CD4-positive, alpha-beta T cell treated with Interleukin-17A for 1 hour (primary cell): ENCODE results near the gene SLC66A2.
"Not testable (repeated sequence)": the region's sequence is repeated elsewhere in the genome, so short reads cannot be mapped to it uniquely, and the experiment has no call there.

Experiments
- DNase-seq: peaks from one replicate; pipeline ENCODE4 v3.0.0-alpha.2; 2020

Gene SLC66A2

DNA sequence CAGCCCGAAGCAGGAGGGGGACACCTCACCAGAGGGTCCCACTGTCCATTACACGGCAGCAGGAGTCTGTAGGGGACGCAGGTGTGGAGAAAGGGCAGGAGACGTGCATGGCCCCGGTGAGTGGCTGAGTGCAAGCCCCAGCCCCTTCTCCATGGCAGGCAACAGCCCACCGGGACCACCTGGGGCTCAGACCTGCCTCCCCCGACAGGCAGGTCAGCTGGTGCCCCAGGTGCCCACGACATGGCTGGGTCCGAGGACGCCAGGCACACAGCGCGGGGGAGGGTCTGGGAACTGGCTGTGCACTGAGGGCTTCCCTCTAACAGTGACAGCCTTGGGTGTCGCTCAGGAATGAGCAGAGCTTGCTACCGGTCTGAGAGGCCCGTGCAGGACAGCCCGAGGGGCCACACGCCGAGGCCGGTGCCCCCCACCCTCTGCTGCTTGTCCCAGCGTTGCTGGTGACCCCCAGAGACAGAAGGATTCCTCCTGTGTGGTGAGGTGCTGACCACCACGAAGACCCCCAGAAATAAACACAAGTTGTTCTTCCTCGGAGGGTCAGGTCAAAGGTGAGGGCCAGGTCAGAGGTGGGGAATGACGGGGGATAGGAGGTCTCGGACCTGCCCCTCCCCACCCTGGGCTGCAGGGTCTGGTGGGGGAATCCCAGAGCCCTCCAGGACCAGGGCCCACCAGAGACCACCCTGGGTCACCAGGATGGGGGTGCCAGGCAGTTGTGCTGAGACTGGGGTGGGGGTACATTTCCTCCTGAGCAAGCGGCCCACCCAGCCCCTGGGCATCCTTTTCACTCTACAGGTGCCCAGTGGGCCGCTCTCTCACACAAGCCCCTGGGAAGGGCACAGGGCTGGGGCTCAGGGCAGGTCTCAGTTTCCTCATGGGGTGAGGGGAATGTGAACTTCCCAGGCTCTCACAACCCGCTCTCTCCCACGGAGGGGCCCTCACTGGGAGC, 50.6 kb downstream of the SLC66A2 start:
- DNase-seq, result no peak

DNA sequence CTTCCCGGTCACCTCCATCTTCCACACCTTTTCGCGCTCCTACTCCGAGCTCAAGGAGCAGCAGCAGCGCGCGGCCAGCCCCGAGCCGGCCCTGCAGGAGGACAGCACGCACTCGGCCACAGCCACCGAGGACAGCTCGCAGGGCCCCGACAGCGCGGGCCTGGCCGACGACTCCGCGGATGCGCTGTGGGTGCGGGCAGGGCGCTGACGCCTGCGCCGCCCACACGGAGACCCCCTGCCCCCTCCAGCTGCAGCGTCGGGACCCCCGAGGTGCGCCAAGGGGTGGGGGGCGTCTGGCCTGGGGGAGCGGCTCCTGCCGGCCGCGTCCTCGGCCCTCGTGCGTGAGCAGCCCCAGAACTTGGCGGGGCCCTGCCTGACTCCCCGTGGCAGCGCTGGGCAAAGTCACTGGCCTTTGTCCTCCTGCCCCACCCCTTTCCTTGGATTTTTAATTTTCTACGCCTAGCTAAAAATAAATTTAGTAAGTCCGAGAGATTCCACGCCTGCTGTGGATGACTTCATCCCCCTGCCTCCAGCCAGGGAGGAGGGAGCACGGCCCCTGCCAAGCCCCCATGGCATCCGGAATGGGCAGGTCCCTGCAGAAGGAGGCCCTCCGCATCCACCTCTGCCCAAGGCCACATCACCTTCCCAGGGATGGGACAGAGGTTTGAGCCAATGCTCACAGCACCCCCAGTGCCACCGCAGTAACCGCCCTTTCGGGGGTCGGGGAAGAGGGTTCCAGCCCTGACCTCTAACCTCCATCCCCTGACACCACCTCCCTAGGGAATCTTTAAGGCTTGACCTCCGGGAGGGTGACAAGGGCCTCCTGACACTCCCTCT, 51.6 kb downstream of the SLC66A2 start:
- no peak for DNase-seq

DNA sequence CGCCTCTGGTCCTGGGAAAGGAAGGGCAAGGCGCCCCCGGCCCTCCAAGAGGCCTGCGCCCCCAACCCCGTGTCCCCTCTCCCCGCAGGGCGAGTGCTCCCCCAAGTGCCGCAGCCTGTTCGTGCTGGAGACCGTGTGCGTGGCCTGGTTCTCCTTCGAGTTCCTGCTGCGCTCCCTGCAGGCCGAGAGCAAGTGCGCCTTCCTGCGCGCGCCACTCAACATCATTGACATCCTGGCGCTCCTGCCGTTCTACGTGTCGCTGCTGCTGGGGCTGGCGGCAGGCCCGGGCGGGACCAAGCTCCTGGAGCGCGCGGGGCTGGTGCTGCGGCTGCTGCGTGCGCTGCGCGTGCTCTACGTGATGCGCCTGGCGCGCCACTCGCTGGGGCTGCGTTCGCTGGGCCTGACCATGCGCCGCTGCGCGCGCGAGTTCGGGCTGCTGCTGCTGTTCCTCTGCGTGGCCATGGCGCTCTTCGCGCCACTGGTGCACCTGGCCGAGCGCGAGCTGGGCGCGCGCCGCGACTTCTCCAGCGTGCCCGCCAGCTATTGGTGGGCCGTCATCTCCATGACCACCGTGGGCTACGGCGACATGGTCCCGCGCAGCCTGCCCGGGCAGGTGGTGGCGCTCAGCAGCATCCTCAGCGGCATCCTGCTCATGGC, 52.4 kb downstream of the SLC66A2 start:
- DNase-seq, result no peak

DNA sequence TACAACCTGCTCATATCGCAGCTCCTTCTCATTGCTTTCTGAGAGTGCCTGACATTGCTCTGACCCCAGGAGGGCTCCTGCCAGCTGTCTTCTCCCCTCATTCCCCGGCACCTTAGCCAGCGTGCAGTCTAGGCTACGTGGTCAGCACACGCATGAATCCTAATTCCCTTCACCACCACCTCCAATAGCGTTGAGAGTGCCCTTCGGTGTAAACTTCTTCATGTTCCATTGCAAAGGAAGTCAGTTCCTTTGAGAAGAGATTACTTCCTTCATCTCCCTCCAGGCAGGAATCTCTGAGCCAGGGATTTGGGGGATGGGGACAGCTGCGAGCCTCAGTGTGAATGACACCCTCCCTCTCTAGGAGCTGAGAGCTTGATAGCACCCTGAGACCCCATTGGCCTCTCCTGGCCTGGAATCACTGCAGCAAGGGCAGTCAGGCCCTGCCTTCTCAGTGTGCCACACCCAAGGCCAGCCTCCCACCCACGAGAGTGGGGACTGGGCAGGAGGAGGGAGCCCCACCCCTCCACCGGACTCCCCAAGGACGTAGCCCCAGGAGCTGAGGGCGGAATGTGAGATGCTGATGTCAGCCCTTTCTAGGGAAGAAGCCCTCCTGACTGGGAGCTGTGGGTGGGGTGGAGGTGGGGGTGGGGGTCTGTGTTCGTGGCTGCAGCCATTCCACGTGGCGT, 53.4 kb downstream of the SLC66A2 start:
- no peak for DNase-seq

DNA sequence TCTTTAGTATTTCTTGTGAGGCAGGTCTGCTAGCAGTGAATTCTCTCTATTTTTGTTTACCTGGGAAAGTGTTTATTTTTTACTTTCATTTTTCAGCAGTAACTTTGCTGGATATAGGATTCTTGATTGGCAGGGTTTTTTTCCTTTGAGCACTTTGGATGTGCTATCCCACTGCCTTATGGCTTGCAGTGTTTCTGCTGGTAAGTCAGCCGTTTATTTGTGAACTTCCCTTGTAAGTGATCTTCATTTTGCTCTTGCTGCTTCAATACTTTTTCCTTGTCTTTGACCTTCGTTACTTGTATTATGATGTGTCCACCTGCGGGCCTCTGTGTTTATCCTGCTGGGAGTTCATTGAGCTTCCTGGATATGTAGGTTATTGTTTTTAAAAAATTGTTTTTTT, 54.7 kb downstream of the SLC66A2 start:
- no peak for DNase-seq

DNA sequence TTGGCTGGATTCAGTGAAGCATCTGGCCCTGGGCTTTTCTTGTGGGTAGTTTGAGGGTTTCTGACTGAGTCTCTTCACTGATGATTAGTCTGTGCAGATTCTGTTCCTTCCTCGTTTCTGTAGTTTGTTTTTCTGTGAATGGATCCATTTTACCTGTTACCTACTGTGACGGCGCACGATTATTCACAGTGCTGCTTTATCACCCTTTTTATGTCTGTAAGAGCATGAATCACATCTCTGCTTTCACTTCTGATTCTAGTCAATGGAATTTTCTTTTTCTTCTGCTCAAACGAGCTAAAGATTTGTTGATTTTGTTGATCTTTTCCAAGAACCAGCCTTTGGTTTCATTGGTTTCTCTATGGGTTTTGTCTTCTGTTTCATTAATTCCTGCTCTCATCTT, 60.8 kb downstream of the SLC66A2 start:
- DNase-seq, result no peak

DNA sequence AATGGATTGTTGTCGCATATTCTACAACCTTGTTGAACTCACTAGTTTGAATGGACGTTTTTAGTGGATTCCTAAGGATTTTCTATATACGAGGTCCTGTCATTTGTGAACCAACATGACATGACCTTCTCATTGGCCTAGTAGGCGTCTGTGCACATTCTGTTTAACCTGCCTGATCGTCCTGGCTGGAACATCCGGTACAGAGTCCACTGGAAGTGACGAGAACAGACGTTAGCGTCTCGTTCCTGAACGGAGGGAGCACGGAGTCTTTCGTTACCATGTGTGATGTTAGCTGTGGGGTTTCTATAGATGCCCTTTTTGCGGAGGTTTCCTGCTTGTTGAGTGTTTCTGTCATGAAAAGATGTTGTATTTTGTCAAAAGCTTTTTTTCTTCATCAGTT, 61.9 kb downstream of the SLC66A2 start:
- DNase-seq, result no peak

DNA sequence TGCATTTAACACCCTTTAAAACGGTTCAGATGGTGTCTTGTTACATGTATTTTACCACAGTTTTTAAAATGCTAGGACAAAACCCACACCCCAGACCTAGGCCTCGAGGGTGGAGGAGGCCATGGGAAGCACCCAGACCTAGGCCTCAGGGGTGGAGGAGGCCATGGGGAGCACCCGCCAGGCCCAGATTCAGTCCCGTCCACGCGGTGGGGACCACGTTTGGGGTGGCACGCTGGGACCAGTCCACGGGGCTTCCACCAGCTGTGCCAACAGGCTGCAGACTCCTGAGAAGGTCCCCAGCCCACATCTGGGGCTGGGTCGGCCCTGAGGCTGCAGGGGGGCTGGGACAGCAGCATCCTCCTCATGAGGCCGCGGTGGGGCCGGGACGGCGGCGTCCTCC, 63.4 kb downstream of the SLC66A2 start:
- DNase-seq, result no peak

DNA sequence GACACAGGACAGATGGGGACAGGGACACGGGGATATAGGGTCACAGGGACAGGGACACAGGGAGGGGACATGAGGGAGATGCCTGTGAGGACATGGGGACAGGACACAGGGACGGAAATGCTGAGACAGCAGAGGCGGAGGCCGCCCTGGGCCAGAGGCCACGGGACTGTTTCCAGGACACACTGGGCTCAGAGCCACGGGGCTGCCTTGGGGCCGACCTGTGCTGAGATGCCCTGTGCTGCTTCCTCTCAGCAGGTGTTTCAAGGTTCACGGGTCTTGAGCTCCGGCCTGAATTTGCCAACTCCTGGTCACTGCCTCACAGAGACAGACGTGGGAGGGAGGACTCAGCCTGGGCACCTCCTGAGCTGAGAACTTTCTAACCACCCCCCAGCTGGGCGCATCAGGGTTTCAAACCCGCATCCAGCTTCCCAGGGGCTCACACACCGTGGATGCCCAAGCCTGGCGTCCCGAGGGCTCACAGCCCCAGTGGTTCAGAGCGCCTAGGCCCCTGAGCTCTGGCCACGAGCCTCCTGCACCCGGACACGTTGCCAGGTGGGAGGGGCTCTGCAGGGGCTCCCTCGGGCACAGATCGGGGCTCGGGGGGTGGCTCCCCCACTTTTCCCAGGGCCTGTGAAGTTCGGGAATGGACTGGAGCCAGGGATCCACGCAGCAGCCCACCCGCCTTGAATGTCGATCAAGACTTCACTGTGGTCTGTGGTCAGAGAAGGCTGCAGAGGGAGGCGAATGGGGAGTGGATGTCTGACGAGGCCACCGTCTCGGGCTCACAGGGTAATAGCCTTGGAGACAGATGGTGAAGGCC, 64.1 kb downstream of the SLC66A2 start:
- DNase-seq, result no peak

DNA sequence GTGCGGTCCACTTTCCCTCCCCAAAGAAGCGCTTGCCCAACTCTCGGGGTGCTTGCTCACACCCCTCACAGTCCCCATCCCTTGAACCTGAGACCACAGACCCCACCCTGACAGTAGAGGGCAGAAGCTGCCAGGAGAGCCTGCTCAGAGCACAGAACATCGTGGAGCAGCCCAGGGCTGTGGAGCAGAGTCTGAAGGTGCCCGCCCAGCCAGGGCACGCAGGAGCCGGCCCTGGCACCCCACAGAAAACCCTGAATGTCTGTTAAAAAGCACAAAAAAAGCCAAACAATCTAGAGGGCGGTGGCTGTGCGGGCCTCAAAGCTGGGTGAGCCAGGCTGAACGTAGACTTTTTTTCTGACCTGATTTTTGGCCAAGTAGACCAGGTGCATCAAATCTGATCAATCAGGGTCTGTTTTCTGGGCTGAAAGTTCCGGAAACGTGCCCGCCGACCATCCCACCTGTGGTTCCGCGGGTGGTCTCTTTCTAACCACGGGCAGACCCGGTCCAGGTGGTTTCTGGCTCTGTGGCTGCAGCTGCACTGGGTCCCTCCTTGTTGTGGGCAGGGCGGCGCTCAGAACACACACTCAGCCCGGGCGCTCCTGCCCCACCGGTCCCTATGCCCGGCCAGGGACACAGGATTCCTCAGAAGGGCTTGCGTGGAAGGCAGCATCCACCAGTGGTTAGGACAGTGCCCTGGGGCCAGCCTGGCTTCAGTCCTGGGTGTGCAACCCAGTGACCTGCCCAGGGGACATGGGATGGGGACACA, 66.3 kb downstream of the SLC66A2 start:
- no peak for DNase-seq

DNA sequence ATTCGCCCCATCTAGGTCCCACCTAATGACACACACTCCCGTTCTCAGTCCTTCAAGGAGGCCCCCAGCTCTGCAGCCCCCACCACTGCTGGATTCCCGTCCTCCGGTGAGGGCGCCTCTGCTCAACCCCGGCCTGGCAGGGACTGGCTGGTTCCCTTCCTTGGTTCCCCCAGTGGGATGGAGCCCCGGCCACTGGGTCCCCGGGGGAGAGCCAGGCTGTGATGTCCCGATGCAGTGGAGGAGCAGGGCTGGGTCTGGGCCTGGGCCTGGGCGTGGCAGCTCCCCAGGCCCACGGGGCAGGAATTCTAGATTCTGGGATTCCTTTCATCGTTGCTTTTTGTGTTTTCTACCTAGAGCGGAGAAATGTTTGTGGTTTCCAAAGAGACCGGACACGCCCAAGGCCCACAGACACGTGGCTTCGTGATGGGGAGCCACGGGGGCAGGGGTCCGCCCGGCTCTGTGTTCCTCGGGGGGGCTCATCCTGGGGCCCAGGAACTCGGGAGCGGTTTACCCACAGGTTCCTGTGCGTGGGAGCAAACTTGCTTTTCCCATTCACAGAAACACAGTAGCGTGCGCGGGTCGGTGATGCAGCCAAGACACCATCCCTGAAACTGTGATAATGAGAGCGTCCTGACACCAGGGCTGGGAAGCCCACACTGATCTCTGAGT, 67.0 kb downstream of the SLC66A2 start:
- DNase-seq, result no peak

DNA sequence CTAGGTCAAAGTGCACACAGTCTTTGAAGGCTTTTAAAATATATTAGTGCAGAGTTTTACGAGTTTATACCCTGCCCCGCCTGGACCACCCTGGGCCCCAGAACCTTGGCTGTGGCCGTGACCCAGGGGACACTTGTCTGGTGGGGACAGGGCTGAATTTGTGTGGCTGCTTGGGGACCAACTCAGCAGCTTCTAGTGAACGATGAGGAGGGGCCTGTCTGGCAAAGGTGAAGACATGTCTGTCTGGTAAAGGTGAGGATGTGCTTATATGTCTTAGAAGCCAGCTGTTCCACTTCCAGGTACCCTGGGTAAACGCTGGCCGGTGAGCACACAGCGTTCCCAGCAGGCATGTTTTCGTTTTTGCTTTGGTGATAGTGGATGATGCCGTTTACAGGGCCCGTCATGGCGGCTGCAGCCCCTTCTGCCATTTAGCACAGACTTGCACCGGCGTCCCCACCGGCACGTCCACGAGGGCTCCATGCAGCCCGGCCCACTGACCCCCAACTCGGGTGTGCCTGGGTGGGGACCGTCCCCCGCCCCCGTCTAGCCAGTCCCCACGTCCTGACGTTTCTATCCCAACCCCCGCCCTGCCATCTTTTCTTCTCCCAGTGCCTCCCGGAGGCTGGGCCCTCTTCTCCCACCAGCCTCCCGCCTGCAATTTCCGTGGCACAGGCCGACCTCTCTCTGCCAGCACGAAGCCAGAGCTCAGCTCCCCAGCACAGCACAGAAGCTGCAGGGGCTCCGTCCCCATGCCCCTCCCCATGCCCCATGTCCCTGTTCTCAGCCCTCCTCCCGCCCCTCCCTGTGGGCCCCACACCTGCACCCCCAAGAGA, 67.8 kb downstream of the SLC66A2 start:
- DNase-seq, result no peak

DNA sequence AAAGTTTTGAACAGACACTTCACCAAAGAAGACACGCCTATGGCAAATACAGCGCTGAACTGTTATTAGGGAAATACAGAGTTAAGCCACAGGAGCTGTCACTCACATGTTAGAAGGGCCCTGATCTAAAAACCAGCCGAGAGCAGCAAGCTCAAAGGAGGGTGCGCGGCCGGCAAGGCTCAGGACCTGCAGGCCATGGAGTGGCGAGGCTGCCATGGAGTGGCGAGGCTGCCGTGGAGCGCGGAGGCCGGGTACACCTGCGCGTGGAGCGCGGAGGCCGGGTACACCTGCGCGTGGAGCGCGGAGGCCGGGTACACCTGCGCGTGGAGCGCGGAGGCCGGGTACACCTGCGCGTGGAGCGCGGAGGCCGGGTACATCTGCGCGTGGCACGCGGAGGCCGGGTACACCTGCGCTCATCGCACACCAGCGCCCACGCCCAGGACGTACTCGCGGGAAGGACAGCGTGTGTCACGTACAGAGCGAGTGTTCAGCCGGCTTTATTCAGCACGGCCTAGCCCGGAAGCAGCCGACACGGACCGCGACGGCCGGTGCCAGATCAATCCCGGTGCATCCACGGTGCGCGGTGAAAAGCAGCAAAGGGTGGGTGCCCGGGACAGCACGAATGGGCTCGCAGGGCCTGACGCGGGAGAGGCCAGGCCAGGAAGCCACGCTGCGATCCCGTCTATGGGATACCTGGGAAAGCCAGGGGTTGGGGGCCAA, 68.8 kb downstream of the SLC66A2 start:
- DNase-seq, result no peak

DNA sequence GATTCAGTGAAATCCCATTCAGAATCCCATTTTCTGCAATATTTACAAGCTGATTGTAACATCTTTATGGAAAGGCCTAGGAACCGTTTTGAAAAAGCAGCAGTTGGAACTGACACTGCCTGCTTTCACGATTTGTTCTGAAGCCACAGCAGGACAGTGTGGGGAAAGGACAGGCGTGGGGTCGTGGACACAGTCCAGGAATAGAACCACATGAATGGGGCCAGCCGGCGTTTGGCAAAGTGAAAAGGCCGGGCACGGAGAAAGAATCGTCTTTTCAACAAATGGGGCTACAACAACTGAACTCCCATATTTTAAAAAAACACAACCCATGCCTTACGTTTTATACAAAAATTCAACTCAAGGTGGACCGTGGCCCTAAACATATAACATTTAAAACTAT, 69.8 kb downstream of the SLC66A2 start:
- no peak for DNase-seq

DNA sequence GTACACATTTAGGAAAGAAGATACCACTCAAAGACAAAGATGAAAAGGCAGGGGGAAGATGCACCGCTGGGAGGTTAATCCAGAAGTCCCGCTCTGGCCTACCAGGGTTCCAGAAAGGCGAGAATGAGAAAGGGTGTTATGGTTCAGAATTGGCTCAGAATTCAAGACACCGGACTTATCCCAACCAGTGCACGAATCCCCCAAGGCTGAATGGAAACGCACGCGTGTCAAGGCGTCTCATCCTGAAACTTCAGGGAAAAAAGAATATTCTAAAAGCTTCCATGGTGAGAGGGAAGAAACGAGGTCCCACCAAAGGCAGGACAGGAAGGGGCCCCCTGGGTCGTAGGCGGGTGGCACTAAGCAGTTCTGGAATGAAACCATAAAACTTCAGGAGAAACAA, 71.9 kb downstream of the SLC66A2 start:
- no peak for DNase-seq

DNA sequence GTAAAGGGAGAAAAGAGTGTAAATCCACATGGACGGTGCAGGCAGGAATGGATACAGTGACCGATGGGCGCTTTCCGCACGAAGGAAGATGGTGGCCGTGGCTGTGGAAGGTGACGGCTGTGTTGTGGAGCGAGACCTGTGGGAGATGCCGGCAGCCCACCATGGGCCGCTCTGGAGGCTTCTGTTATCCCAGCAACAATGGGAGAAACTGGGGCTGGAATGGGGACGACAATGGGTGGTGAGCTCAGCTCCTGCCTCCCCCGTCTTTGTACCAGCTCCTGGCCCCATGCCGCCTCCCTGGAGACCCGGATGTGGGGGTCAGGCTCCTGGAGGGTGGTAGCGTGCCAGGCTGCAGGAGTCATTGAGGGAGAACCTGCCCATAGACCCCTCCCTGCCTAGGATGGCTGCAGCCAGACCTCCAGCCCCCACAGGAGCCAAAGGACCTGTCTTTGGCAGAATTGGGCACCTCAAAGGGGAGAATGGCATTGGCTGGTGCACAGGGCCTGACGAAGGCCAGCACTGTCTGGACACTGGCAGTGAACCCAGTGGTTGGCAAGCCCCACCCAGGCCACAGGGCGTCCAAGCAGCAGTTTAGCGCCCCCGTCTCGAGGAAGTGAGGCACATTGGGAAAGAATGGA, 72.6 kb downstream of the SLC66A2 start:
- no peak for DNase-seq

DNA sequence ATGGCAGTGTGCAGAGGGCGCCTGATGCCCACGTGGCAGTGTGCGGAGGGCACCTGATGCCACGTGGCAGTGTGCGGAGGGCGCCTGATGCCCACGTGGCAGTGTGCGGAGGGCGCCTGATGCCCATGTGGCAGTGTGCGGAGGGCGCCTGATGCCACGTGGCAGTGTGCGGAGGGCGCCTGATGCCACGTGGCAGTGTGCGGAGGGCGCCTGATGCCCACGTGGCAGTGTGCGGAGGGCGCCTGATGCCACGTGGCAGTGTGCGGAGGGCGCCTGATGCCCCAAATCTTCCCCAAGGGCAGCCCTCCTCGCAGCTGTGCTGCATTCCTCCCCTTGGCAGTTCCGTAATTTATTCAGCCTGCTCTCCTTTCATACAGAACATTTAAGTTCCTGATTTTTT, 73.2 kb downstream of the SLC66A2 start:
- not testable (repeated sequence) for DNase-seq
